ENCODE results near the gene MAP4K3.

- TF ChIP-seq CTCF (IDR thresholded peaks at IDR 0.05) (no peak), POLR2A (IDR thresholded peaks at IDR 0.05) (no peak)
These were observed 47.1 kb upstream of the MAP4K3 start for GRCh38 chr2:39484206-39484605.

Data from heart left ventricle (tissue), 13 donors.